Liver (tissue), 9 donors: ENCODE data around the gene SLC49A4. TPM values are rescaled to one million over a fixed set of nuclear protein-coding genes. Genes with fewer than 3 reads are reported as not detected.
A peak's percentile ranks its signal among the peaks of the same experiment; 100 is the strongest.

ENCODE experiments used
- DNase-seq: peaks from one replicate; pipeline ENCODE4 v3.0.0-alpha.2; 2017; ENCODE audit warnings: low spot score
- H3K27ac ChIP-seq, 2 donors: one replicate each; pipeline ENCODE4 v1.7.0; 2013; ENCODE audit warnings: inconsistent platforms in 2 of 2, low read length in 2 of 2, control low read depth in 1 of 2, low read depth in 1 of 2, mild to moderate bottlenecking in 1 of 2
- H3K27me3 ChIP-seq, 4 donors: one replicate each; pipeline versions ENCODE4 v1.6.1 to v1.7.0; 2013; ENCODE audit warnings: low read length in 3 of 4, inconsistent platforms in 1 of 4, mild to moderate bottlenecking in 1 of 4, moderate library complexity in 1 of 4; ENCODE audit not compliant: control insufficient read depth in 4 of 4, insufficient read depth in 4 of 4
- H3K36me3 ChIP-seq, 4 donors: one replicate each; pipeline versions ENCODE4 v1.6.1 to v1.7.0; 2013; ENCODE audit warnings: low read length in 3 of 4, mild to moderate bottlenecking in 3 of 4, low read depth in 1 of 4, moderate library complexity in 1 of 4; ENCODE audit not compliant: control insufficient read depth in 4 of 4, insufficient read depth in 3 of 4
- H3K4me1 ChIP-seq, 4 donors: one replicate each; pipeline versions ENCODE4 v1.6.1 to v1.7.0; 2013; ENCODE audit warnings: low read length in 3 of 4, mild to moderate bottlenecking in 3 of 4, moderate library complexity in 1 of 4; ENCODE audit not compliant: control insufficient read depth in 4 of 4, insufficient read depth in 4 of 4
- H3K4me3 ChIP-seq, 3 donors: one replicate each; pipeline versions ENCODE4 v1.6.1 to v1.7.0; 2013; ENCODE audit warnings: low read length in 3 of 3, control low read depth in 1 of 3, low read depth in 1 of 3, mild to moderate bottlenecking in 1 of 3
- H3K9ac ChIP-seq, 2 donors: one replicate each; pipeline ENCODE4 v1.7.0; 2013; ENCODE audit warnings: low read length in 2 of 2, mild to moderate bottlenecking in 2 of 2, moderate library complexity in 2 of 2, control low read depth in 1 of 2, low read depth in 1 of 2
- H3K9me3 ChIP-seq, 4 donors: one replicate each; pipeline versions ENCODE4 v1.6.1 to v1.7.0; 2013; ENCODE audit warnings: low read length in 3 of 4; ENCODE audit not compliant: control insufficient read depth in 4 of 4
- EGR1 ChIP-seq, 2 donors: IDR thresholded peaks; 2 replicates each; pipeline ENCODE4 v1.6.1; 2016 to 2018; ENCODE audit warnings: antibody characterized with exemption in 2 of 2, low read depth in 2 of 2
- FOXA1 ChIP-seq: IDR thresholded peaks from 2 replicates; pipeline ENCODE4 v1.6.1; 2016; ENCODE audit warnings: antibody characterized with exemption
- FOXA2 ChIP-seq: IDR thresholded peaks from 2 replicates; pipeline ENCODE4 v1.6.1; 2016; ENCODE audit warnings: antibody characterized with exemption
- GABPA ChIP-seq, 2 donors: IDR thresholded peaks in 1 of 2; conservative IDR thresholded peaks in 1 of 2; 2 replicates each; pipeline ENCODE4 v1.6.1; 2016; ENCODE audit warnings: antibody characterized with exemption in 2 of 2, mild to moderate bottlenecking in 1 of 2, moderate library complexity in 1 of 2
- HNF4A ChIP-seq, 2 donors: conservative IDR thresholded peaks; 2 replicates each; pipeline ENCODE4 v1.6.1; 2016; ENCODE audit warnings: antibody characterized with exemption in 2 of 2, mild to moderate bottlenecking in 2 of 2
- HNF4G ChIP-seq: IDR thresholded peaks from 2 replicates; pipeline ENCODE4 v1.6.1; 2016; ENCODE audit warnings: antibody characterized with exemption
- JUND ChIP-seq, 2 donors: IDR thresholded peaks; 2 replicates each; pipeline ENCODE4 v1.6.1; 2016; ENCODE audit warnings: antibody characterized with exemption in 2 of 2
- NR2F2 ChIP-seq: IDR thresholded peaks from 2 replicates; pipeline ENCODE4 v1.6.1; 2016; ENCODE audit warnings: antibody characterized with exemption
- RAD21 ChIP-seq, 2 donors: IDR thresholded peaks; 2 replicates each; pipeline ENCODE4 v1.6.1; 2016; ENCODE audit warnings: antibody characterized with exemption in 2 of 2, mild to moderate bottlenecking in 2 of 2
- RXRA ChIP-seq, 2 donors: IDR thresholded peaks; 2 replicates each; pipeline ENCODE4 v1.6.1; 2017 to 2018; ENCODE audit warnings: antibody characterized with exemption in 2 of 2, mild to moderate bottlenecking in 1 of 2
- SP1 ChIP-seq: IDR thresholded peaks from 2 replicates; pipeline ENCODE4 v1.6.1; 2018; ENCODE audit warnings: antibody characterized with exemption, mild to moderate bottlenecking
- TAF1 ChIP-seq: conservative IDR thresholded peaks from 2 replicates; pipeline ENCODE4 v1.6.1; 2016; ENCODE audit warnings: antibody characterized with exemption, mild to moderate bottlenecking
- YY1 ChIP-seq: IDR thresholded peaks from 2 replicates; pipeline ENCODE4 v1.6.1; 2016; ENCODE audit warnings: antibody characterized with exemption, mild to moderate bottlenecking
- whole genome bisulfite sequencing: extraction: QIAGEN DNeasy Blood & Tissue Kit; methylation state at CpG from one replicate; pipeline ENCODE4 v1.1.7; 2013; 5-methylcytosine and 5-hydroxymethylcytosine counted together
- polyA plus RNA-seq, 2 donors: library from polyadenylated mRNA; stranded (reverse) in 1 of 2; unstranded in 1 of 2; fragments of 200-250 nt in 1 of 2; fragments of >200 nt in 1 of 2; fragmentation: Nextera tagmentation in 1 of 2; extraction: Ambion mirVana in 1 of 2; gene quantifications; one replicate each; pipeline versions ENCODE4 v1.2.1 to v1.2.3, GENCODE V29; 2013 to 2015
- total RNA-seq, 2 donors: library from RNA; depleted of rRNA; stranded (reverse); fragments of >200 nt; gene quantifications; one replicate each; pipeline ENCODE4 v1.2.3, GENCODE V29; 2014
- TF ChIP-seq, protein P1 (sequence below): IDR thresholded peaks from 2 replicates; pipeline ENCODE4 v1.6.1; 2016; ENCODE audit warnings: antibody characterized with exemption, mild to moderate bottlenecking
- TF ChIP-seq, protein P2 (sequence below): fragments of 150-350 bp; IDR thresholded peaks from 2 replicates; pipeline ENCODE4 v1.5.1; 2017; ENCODE audit warnings: improper control_type of control experiment, low read depth, low read length; ENCODE audit not compliant: missing input control
- TF ChIP-seq, protein P3 (sequence below): IDR thresholded peaks from 2 replicates; pipeline ENCODE4 v1.6.1; 2016; ENCODE audit warnings: antibody characterized with exemption
- TF ChIP-seq, protein P4 (sequence below): IDR thresholded peaks from 2 replicates; pipeline ENCODE4 v1.6.1; 2016; ENCODE audit warnings: antibody characterized with exemption
- TF ChIP-seq, protein P5 (sequence below): IDR thresholded peaks from 2 replicates; pipeline ENCODE4 v1.6.1; 2016; ENCODE audit warnings: antibody characterized with exemption
- donor health status: healthy.
- donor health status: healthy.
- donor health status: healthy.
- donor health status: healthy.
- donor health status: healthy.

The SLC49A4 gene
- total and polyA plus RNA-seq, 4 donors, result 3.3 to 11.1 (median 6.3) TPM

DNA sequence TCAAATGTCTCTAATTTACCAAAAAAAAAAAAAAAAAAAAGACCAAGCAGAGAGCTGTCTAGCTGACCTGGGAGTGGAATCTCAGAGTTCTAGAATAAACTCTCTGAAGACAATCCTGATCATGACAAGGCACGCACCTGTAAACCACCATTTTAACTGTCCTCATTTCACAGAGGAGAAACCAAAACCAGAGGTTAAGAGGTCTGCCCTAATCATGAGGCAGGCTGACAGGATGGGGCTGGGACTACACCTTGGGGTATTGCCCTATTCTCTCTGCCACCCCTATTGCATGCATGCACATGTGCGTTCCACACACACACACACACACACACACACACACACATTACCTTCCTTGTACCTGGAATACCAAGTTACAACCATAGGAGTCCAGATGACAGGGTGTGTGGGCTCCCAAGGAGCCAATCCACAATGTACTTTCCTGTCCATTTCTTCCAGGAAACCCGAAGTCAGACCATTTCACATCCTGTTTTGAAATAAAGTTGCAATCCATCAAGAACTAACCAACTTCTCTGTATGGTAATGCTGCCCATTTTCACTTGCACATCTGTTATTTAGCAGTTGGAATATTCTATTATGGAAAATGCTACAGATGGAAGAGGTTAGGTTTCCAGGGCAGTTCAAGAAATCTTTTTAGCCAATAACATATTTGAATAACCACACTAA lies 35.9 kb upstream of the SLC49A4 start:
- no peaks in the 10 kb centered on the region for H3K27me3 ChIP-seq
- peak overlapping the region in 1 of 2 donors; percentile 23 for H3K27ac ChIP-seq
- H3K36me3 ChIP-seq, result peaks cover 0 to 2% (median 0%) of the 10 kb centered on the region in 4 donors
- WGBS, result 80% methylated on average over 3 of the region's 3 CpGs
- peaks cover 0 to 6% (median 2%) of the 10 kb centered on the region in 4 donors for H3K4me1 ChIP-seq
- H3K4me3 ChIP-seq, result no peak overlapping the region
- H3K9ac ChIP-seq, result no peak overlapping the region
- H3K9me3 ChIP-seq, result no peaks in the 10 kb centered on the region
- no peak for DNase-seq
- TF ChIP-seq YY1 (no peak), SP1 (no peak), RXRA (IDR thresholded peaks at IDR 0.05) (no peak), TAF1 (no peak), RAD21 (IDR thresholded peaks at IDR 0.05) (no peak), GABPA (IDR thresholded peaks at IDR 0.05 in 1 of 2, conservative IDR thresholded peaks at IDR 0.05 in 1 of 2) (no peak)
- TF ChIP-seq, protein P1, sequence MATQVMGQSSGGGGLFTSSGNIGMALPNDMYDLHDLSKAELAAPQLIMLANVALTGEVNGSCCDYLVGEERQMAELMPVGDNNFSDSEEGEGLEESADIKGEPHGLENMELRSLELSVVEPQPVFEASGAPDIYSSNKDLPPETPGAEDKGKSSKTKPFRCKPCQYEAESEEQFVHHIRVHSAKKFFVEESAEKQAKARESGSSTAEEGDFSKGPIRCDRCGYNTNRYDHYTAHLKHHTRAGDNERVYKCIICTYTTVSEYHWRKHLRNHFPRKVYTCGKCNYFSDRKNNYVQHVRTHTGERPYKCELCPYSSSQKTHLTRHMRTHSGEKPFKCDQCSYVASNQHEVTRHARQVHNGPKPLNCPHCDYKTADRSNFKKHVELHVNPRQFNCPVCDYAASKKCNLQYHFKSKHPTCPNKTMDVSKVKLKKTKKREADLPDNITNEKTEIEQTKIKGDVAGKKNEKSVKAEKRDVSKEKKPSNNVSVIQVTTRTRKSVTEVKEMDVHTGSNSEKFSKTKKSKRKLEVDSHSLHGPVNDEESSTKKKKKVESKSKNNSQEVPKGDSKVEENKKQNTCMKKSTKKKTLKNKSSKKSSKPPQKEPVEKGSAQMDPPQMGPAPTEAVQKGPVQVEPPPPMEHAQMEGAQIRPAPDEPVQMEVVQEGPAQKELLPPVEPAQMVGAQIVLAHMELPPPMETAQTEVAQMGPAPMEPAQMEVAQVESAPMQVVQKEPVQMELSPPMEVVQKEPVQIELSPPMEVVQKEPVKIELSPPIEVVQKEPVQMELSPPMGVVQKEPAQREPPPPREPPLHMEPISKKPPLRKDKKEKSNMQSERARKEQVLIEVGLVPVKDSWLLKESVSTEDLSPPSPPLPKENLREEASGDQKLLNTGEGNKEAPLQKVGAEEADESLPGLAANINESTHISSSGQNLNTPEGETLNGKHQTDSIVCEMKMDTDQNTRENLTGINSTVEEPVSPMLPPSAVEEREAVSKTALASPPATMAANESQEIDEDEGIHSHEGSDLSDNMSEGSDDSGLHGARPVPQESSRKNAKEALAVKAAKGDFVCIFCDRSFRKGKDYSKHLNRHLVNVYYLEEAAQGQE, result no peak

DNA sequence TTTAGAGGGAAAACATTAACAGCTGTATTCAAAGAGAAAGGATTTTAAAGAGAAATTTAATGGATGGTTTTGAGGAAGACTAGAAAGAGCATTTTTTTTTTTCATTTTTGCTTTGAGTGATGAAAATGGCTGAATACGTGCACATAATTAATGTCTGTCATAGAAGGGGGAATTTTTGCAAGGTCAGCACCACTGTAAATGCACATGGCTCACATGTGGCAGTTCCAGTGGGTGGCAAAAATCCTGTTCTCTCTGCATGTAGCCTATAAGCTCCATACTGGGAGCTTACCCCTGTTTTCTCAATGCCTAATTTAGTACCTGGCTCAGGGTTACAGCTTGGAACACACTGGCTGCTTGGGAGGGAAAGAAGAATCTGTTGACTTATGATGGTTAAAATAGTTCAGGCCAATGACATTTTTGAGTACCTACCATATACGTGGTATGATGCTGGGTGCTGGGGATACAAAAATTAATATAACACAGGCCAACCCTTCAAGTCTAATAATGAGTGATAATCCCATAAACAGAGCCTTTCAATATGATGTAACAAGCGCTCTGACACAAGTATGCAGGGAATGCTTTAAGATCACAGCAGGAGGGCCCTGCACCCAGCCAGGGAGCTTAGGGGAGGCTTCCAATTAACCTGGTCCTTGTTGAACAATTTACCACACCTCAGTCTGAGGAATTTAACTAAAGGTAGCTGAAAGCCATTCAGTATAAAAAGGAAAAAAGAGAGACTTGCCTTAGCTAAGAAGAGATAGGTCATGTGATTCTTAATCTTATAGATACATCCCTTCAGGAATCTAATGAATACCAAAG lies 34.2 kb upstream of the SLC49A4 start:
- H3K27ac ChIP-seq, result no peak overlapping the region
- H3K9ac ChIP-seq, result no peak overlapping the region
- H3K27me3 ChIP-seq, result no peaks in the 10 kb centered on the region
- TF ChIP-seq, protein P2, sequence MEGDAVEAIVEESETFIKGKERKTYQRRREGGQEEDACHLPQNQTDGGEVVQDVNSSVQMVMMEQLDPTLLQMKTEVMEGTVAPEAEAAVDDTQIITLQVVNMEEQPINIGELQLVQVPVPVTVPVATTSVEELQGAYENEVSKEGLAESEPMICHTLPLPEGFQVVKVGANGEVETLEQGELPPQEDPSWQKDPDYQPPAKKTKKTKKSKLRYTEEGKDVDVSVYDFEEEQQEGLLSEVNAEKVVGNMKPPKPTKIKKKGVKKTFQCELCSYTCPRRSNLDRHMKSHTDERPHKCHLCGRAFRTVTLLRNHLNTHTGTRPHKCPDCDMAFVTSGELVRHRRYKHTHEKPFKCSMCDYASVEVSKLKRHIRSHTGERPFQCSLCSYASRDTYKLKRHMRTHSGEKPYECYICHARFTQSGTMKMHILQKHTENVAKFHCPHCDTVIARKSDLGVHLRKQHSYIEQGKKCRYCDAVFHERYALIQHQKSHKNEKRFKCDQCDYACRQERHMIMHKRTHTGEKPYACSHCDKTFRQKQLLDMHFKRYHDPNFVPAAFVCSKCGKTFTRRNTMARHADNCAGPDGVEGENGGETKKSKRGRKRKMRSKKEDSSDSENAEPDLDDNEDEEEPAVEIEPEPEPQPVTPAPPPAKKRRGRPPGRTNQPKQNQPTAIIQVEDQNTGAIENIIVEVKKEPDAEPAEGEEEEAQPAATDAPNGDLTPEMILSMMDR, result no peak
- TF ChIP-seq FOXA2 (no peak), HNF4G (no peak), RAD21 (IDR thresholded peaks at IDR 0.05) (no peak), HNF4A (conservative IDR thresholded peaks at IDR 0.05) (no peak), SP1 (no peak), FOXA1 (no peak), TAF1 (no peak), GABPA (IDR thresholded peaks at IDR 0.05 in 1 of 2, conservative IDR thresholded peaks at IDR 0.05 in 1 of 2) (no peak), NR2F2 (no peak), JUND (IDR thresholded peaks at IDR 0.05) (no peak), EGR1 (IDR thresholded peaks at IDR 0.05; ENCODE audit: low read depth in 2 of 2) (no peak), RXRA (IDR thresholded peaks at IDR 0.05) (no peak), YY1 (no peak)
- TF ChIP-seq, protein P3, sequence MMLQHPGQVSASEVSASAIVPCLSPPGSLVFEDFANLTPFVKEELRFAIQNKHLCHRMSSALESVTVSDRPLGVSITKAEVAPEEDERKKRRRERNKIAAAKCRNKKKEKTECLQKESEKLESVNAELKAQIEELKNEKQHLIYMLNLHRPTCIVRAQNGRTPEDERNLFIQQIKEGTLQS, result no peak
- TF ChIP-seq, protein P4, sequence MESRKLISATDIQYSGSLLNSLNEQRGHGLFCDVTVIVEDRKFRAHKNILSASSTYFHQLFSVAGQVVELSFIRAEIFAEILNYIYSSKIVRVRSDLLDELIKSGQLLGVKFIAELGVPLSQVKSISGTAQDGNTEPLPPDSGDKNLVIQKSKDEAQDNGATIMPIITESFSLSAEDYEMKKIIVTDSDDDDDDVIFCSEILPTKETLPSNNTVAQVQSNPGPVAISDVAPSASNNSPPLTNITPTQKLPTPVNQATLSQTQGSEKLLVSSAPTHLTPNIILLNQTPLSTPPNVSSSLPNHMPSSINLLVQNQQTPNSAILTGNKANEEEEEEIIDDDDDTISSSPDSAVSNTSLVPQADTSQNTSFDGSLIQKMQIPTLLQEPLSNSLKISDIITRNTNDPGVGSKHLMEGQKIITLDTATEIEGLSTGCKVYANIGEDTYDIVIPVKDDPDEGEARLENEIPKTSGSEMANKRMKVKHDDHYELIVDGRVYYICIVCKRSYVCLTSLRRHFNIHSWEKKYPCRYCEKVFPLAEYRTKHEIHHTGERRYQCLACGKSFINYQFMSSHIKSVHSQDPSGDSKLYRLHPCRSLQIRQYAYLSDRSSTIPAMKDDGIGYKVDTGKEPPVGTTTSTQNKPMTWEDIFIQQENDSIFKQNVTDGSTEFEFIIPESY, result no peak
- TF ChIP-seq, protein P5, sequence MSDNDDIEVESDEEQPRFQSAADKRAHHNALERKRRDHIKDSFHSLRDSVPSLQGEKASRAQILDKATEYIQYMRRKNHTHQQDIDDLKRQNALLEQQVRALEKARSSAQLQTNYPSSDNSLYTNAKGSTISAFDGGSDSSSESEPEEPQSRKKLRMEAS, result no peak
- TF ChIP-seq, protein P1, result no peak
- peaks cover 0 to 2% (median 0%) of the 10 kb centered on the region in 4 donors for H3K36me3 ChIP-seq
- DNase-seq, result no peak
- H3K4me3 ChIP-seq, result no peak overlapping the region
- WGBS, result 88% methylated on average over 3 of the region's 3 CpGs
- peaks cover 0 to 6% (median 2%) of the 10 kb centered on the region in 4 donors for H3K4me1 ChIP-seq
- no peaks in the 10 kb centered on the region for H3K9me3 ChIP-seq
